Measurements from ENCODE around the gene CHMP4A. TPM values are rescaled to one million over a fixed set of nuclear protein-coding genes. Genes with fewer than 3 reads are reported as not detected.

Gene CHMP4A
- polyA plus RNA-seq, 5 donors: 53.9 to 67.6 (median 62.3) TPM

DNA sequence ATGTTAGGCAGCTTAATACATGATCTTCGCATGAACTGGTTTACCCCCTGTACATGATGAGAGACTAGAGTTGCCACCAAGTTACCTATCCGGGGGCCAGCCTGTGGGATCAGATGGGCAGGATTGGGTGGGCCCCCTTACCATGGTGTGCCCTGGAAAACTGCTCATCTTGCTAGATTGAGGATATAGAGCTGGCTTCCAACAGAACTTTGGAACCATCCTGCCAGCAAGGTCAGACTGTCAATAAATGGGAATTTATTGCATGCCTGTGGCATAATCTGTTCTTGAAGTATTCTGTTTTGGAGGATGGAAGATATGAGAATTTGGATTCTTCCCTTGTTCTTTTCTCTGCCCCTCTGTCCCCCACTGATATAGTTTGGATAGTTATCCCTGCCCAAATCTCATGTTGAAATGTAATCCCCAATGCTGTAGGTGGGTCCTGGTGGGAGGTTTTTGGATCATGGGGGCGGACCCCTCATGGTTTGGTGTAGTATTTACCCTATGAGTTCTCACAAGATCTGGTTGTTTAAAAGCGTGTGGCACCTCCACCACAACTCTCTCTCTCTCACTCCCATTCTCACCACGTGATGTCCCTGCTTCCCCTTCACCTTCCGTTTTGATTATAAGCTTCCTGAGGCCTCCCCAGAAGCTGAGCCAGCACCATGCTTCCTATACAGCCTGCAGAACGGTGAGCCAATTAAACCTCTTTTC, 14.3 kb downstream of the CHMP4A start:
- DNase-seq: no peak

DNA sequence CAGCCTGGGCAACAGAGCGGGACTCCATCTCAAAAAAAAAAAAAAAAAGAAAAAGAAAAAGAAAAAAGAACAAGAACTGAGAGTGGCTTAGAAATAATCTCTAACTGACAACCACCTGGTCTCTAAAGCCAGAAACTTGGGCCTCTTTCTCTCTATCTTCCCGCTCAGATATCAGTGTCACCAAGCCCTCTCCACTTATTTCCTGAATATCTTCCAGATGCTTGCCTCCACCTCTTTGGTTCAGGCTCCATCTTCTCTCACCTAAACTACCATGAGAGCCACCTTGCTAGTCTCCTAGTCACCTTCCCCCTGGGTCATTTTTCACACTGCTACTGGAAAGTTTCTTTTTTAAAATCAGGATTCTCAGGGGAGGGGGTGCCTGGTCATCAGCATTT, 16.2 kb downstream of the CHMP4A start:
- no peak for DNase-seq

DNA sequence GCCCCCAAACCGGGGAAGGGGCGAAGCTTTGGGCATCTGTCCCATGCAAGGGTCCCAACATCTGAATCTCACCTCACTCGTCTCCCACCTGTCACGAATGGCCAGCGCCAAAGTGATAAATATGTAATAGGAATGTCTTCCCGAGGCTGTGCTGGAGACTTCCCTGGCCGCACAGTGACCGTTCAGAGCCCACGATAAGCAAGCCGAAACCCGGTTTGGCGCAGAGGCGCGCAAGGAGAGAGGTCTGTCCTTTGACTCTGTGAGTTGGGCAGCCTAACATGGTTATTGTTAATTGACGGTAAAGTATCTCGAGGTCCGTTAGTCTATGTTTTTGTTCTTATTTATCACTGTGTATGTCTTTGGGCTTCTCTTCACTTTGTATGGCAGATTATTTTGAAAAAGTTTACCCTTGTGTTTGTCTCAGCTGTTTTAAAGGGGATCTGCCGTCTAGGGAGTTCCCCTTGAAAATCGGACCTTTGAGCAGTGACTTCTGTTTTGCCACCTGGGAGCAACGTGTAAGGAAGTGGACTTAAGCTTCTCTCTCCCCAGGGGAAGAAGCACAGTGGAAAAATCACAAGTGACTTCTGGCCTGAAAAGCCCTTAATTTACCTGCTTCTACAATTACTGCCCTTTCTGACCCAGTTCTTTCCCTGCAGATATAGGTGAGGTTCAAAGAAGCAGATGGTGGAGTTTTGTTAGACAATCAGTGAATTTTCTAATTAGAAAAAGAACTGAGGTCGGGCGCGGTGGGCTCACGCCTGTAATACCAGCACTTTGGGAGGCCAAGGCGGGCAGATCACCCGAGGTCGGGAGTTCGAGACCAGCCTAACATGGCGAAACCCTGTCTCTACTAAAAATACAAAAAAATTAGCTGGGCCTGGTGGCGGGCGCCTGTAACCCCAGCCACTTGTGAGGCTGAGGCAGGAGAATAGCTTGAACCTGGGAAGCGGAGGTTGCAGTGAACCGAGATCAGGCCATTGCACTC, 16.9 kb downstream of the CHMP4A start:
- DNase-seq: no peak

DNA sequence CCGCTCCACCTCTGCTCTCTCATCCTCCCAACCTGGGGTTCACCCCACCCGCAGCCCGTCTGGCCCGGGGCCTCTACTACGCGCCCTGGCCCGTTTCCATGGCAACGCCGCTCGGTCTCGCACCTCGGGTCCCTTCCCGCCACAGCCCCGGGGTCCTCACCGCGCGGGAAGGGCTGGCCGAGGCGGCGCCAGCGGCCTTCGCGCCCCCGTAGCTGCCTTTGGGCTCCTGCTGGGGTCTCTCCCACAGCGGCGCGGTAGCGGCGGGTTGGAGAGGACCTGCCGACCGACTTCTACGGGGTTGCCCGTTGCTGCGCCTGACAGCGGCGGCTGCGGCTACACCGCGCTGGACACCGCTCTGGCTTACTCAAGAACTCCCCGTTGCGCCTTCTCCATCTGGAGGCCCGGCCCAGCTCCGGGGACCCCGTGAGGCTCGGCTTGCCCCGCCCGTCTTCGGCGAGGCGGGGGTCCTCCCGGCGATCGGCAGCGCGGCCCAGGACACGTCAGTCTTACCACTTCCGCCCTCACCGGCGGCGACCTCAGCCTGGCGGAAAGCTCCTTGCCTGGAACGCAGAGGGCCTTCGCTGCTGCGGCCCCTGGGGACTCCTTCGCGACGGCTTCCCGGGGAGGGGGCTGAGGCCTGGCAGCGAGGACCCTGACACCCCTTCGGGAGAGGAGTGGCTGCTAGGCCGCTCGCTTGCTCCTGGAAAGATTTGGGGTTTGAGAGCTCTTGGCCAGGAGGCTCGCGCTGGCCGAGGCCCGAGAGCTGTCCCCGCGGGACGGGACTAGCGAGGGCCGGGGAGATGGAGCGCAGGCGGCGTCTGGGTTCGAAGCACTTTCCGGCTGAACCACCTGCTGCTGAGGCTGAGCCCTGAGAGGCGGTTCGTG, 17.9 kb downstream of the CHMP4A start, which contains the start of gene TM9SF1:
TM9SF1 (minus strand) TSS at position 256 of the 885 bp plus-strand sequence. CDS start 422 bp downstream, outside the sequence.
- DNase-seq: peak; percentile 91 to 92

DNA sequence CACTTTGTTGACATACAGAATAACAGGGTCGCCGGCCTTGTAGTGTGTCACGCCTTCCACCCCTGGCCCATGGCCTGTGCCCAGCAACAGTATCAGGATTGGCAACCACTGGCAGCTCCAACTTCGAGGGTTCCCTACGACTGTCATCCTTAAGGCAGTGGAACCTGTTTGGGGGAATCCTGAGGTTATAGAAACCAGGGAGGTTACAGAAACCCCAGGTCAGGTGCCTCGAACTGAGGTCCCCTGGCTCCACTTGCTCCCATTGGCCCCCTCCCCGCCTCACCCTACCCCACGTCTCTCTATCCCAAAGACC, 18.5 kb downstream of the CHMP4A start:
- no peak for DNase-seq

DNA sequence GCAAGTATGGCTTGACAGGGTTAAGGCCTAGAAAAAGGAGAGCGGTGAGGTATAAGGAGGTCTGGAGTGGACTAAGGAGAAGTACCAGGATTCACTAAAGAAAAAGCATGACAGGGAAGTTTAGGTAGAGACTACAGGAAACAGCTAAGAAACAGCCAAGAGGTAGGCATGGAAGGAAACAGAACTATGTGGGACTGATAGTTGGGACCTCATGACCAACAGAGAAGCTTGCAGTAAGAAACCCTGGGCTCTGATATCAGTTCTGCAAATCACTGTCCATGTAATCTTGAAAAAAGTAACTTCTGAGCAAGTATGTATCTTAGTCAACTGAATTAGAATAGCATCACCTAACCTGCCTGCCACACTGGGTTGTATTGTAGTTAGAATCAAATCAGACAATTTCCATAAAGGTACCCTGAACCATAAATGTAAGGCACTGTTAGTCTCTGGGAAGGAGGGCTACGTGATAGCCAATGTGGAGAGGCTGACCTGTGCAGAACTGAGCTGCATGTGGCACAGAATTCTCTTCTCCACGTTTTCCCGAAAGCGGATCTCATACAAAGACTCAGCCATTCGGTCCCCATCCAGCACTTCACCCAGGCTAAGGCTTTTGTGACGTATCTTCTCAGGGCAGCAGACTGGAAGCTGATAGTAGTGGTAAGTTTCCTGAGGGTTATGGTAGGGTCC, 19.0 kb downstream of the CHMP4A start:
- DNase-seq: no peak

DNA sequence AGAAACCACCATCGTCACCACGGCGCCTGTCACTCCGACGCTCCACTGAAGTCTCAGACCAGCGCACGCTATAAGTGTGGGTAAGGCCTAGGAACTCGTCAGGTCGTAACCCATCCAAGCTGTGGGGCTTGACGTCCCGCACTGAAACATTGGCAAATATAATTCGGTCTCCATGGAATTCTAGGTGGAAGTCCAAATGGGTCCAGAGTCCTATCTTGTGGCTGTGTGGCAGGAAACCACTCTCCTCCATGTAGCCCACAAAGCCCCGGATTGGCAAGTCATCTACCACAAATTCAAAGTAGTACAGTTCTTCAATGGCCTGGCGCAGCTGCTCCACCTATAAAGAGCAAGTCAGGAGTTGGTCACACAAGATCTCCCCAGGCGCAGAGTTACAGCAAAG, 20.4 kb downstream of the CHMP4A start:
- DNase-seq: no peak

DNA sequence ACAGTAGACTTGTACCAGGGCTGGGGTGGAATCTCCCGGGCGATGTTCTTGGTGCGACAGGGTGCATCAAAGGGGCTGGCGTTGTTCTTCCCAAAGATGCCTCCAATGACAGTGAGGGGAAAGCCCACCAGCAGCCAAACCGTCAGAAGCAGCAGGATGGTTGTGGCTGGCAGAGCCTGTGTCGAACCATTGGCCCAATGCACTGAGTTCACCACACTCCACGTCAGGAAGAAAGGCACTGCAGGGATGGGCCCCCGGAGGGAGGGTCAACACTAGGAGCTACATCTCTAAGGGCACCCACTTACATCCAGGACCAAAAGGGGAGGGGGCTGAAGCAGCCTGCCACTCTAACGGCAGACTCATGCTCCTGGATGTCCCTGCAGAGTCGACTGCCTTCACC, 22.9 kb downstream of the CHMP4A start:
- DNase-seq: no peak

DNA sequence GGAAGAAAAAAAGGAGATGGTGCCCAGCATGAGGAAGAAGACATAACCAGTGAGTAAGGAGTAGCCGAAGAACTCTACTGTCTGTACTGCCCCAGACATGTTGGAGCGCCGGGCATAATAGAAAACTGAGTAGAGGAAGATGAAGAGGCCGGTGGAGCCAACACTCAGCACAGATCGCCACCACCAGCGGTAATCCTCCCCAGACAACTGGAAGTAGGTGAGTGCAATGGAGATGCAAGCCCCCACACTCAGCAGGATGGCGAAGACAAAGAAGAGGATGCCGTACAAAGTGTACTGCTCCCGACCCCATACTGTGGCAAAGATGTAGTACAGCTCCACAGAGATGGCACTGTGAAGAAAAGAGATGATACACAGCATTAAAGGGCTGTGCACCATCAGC, 23.8 kb downstream of the CHMP4A start:
- no peak for DNase-seq

DNA sequence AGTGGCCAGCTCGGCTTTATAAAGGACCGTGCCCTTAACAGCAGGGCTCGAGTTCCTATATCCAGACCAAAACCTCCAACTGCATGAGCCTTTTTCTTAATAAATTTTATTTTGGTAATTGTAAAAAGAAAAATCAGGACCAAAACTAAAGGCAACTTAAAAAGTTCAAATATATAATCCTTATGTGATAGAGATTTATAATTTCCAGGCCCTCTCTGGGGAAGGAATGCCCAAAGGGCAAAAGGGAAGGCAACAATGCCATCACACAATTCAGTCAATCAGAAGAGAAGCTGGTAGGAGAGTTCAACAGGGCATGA, 24.3 kb downstream of the CHMP4A start:
- no peak for DNase-seq

DNA sequence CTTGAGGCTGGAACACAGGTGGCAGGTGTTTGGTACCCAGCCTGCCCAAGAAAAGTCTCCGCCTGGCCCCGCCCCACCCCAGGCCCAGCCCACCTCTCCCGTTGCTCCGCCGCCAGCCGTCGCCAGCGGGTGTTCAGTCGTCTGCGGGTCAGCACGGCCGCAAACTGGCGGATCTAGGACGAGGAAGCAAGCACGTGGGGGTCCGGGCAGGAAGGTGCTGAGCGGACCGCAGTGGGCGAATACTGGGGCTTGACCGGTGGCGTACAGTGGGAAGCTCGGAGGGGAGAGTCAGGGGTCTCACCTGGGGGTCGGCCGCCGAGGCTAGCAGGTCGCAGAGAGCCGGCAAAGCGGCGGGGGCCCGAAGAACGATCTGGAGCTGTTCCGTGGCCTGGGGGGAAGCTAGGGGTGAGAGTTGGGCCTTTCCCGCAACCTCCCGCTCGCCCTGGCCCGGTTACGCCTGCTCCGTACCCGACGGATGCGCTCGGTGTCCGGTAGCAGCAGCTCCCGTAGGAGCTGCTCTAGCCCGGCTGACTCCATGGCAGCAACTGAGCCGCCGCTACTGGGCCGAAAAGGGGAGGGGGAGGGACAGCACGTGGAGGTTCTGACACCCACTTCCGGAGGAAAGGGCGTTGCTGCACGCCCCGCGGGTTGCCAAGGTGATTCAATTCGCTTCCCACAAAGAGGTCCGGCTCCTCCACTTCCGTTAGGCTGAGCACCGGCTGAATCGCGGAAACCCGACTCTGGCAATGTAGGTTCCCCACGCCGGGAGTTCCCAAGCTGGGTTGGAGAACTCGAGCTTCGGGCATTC, 24.8 kb downstream of the CHMP4A start, which contains the start of gene IPO4:
IPO4 (minus strand) TSS at position 566 of the 808 bp plus-strand sequence; CDS start at position 537, 29 bp downstream.
- DNase-seq: peak; percentile 95

DNA sequence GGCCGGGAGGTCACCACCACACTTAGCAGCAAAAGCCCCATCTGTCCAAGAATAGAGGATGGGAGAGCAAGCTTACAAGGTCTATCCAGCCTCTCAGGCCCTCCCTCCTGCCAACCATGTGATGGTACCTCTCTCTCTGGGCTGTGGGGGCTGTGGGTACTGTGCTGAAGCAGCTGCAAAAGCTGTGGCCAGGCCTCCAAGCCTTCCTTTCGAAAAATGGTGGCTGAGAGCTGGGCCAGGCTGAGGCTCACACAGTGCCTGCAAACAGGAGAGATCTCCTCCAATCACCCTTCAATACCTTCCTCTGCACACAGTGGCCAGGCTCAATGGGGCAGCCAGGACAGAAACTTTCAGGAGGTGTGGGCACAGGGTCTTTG, 25.8 kb downstream of the CHMP4A start:
- DNase-seq: no peak

DNA sequence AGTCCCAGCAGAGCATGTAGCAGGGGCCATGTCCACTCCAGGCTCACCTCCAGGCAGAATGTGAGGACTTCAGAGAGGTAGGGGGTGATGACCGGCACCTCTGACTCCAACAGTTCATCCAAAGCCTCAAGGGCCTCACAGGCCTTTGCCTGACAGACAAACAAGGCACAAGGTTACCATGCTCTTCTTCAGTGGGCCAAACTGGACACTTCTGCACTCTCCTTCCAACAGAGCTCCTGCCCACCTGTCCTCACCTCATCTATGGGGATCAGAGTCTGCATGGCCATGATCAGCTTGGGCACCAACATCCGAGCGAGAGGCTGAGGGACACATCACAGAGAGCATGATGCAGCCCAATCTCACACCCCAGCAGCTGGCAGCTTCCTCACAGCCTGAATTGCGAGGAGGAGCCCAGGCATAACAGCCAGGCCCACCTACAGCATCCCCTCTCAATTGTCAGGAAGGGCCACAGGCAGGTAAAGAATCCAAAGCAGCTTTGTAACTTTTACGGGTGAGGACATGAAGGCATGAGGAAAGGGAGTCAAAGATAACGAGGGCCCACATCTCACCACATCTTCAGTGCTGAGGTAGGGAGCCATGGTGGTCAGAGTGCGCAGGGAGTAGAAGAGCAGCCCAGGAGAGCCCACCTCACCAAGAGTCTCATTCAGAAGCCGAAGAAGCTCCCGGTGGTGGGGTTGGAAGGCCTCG, 26.3 kb downstream of the CHMP4A start:
- DNase-seq: no peak

DNA sequence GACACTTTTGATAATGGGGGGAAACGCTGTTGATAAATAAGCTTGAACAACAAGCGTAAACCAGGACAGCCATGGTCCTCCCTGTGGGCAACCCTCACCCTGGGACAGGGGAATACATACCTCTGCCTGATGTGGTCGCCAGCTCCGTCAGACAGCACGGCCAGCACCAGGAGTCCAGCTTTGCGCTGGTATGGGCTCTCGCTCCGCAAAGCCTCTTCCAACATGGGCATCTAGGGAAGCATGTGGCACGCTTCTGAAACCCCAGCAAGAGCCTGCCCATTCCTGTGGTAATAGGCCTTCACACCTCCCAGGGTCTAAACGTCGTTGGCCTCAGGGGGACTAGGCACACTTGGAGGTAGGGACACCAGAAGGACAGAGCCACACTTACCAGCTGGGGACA, 27.5 kb downstream of the CHMP4A start:
- no peak for DNase-seq

DNA sequence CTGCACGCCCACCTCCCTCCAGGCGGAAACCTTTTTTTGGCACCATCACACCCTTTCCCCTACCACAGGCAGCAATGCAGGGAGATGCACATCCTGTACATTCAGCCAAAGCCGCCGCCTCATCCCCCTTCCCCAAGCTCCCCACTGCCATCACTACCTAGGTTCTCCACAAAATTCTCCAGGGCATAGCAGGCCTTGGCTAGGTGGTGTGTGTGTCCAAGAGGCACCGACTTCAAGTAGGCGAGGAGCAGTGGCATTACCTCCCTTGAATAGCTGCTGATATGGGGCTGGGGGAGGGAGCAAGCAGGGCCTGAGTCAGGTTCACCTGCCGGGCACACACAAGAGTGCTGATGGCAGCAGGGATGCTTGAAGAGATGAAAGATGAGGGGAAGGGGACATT, 28.3 kb downstream of the CHMP4A start:
- DNase-seq: no peak

DNA sequence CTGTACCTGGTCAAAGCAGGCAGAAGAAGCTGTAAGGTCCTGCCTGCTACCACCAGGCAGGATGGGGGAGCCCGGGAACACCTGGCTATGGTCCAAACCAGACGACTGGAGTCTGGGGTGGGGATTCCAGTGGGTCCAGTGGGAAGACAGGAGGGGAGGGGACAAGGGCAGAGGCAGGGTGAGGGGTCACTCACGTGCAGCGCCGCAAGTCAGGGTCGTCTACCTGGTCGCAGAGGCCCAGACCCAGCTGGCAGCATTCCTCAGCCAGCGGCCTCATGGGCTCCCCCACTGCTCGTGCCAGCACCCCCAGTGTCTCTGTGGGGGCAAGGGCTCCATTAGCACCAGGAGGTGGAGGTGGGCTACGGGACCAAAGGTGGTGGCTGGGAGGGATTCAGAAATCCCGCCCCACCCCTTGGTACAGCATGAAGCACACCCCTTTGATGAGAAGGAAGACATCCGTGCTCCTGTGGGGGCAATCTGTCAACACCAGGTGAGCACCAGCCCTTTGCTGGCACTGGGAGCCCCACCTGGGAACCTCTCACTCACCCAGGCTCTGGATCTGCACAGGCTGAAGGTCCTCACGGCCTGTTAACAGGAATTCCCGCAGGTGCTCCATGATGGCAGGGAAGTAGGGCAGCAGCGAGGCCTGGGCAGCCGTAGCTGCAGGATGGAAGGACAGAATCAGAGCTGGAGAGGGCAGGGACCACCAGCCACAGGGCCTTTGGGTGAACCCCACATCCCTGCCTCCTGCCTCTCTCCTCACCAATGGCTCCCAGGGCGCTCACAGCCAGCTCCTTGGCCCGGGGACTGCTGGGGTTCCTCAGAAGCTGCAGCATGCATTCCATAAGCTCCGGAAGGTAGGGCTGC, 29.0 kb downstream of the CHMP4A start:
- DNase-seq: no peak

DNA sequence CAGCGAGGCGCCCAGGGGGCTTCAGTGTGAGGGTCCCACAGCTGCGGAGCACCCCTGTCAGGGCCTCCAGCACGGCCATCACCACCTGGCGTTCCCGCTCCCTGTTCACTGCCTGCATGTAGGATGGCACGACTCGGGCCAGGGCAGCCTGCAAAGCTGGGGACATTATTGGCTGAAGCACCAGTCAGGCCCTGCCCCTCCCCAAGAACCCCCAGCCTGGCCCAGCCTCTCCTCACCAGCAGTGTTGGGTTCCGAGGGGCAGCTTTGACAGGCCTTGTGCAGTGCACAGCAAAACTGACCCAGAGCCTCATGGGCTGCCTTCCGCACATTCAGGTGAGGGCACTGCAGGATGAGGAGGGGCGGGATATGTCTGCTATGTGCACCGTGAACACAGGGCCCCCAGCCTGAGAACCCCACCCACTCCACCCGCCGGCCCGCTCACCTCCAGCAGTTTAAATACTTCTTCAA, 30.2 kb downstream of the CHMP4A start:
- no peak for DNase-seq

DNA sequence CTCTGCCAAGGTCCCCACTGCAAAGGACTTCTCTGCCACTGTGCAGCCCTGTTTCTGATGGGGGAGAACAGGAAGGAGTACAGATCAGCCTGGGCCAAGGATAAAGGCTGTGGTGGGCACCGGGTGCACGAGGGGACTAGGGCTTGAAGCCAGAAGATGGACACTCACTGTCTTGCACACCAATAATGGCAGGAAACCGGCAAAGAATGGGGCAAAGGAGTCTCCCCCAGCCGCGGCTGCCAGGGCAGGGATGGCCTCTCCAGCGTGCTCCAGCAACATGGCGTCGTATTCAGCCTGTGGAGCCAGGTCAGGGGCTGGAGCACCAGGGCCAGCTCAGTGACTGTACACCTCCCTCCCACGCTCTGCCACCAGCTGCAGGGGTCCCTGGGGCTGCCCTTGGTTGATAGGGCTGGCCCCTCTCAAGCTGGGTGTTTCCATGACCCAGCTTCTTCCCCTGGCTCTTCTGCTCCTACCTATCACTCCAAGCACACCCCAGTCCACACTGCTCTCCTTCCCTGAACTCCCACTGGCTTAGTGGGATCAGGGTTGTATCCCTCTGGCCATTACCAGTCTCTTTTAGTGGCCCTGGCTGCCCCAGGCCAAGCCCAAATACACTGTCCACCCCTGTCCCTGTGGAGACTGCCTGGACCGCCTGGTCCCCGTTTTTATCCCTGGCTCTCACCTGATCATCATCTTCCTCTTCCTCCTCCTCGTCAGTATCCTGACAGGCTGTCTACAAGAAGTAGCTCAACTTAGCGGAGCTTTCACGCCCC, 31.0 kb downstream of the CHMP4A start:
- no peak for DNase-seq

Data from right lung (tissue), 5 donors.